ENCODE data around the gene RFX8. TPM values are rescaled to one million over a fixed set of nuclear protein-coding genes. Genes with fewer than 3 reads are reported as not detected.
"Not testable (repeated sequence)": the region's sequence is repeated elsewhere in the genome, so short reads cannot be mapped to it uniquely, and the experiment has no call there.

Gene RFX8
- total RNA-seq, 1 experiment from 2014 or later: not detected

DNA sequence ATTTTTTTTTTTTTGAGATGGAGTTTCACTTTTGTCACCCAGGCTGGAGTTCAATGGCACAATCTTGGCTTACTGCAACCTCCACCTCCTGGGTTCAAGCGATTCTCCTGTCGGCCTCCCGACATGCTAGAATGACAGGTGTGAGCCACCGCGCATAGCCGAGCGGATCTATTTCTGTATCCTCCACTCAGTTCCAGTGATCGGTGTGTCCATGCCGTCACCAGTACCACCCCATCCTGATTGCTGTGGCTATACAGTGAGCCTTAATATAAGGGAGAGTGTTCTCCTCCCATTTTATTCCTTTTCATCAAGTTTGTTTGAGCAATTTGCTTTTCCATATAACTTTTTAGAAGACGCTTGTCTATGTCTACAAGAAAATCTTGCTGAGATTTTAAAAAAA, 35.2 kb downstream of the RFX8 start:
- TF ChIP-seq CTCF (IDR thresholded peaks at IDR 0.05; ENCODE audit: unreplicated experiment): no peak
- Mint-ChIP-seq H3K27ac (ENCODE audit: unreplicated experiment) (no peak overlapping the region), H3K27me3 (ENCODE audit: unreplicated experiment) (no peaks in the 10 kb centered on the region), H3K36me3 (ENCODE audit: insufficient read depth, unreplicated experiment) (no peaks in the 10 kb centered on the region), H3K4me3 (ENCODE audit: low read depth, unreplicated experiment) (no peak overlapping the region), H3K4me1 (ENCODE audit: low read depth, unreplicated experiment) (no peaks in the 10 kb centered on the region), H3K9me3 (ENCODE audit: low read depth, unreplicated experiment) (no peaks in the 10 kb centered on the region)
- no peak for DNase-seq
- no TSS peak for BruUV-seq (replicated peaks)
- CTCF ChIA-PET: no interaction called here
- intact Hi-C loops (cut with micrococcal nuclease; ENCODE audit: unreplicated experiment): no loop called here

DNA sequence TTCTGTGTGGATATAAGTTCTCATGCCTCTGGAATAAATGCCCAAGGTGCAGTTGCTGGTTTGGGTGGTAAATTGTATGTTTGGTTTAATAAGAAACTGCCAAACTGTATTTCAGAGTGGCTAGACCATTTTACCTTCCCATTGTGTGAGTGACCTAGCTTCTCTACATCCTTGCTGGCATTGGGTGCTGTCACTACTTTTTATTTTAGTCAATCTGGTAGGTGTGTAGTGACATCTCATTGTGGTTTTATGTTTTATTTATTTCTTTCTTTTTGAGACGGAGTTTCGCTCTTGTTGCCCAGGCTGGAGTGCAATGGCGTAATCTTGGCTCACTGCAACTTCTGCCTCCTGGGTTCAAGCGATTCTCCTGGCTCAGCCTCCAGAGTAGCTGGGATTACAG, 36.4 kb downstream of the RFX8 start:
- H3K36me3 Mint-ChIP-seq (ENCODE audit: insufficient read depth, unreplicated experiment); H3K4me1 Mint-ChIP-seq (ENCODE audit: low read depth, unreplicated experiment); CTCF ChIA-PET; H3K27ac Mint-ChIP-seq (ENCODE audit: unreplicated experiment); H3K4me3 Mint-ChIP-seq (ENCODE audit: low read depth, unreplicated experiment); H3K27me3 Mint-ChIP-seq (ENCODE audit: unreplicated experiment); BruUV-seq (replicated peaks); H3K9me3 Mint-ChIP-seq (ENCODE audit: low read depth, unreplicated experiment); DNase-seq; intact Hi-C loops (cut with micrococcal nuclease; ENCODE audit: unreplicated experiment): not testable (repeated sequence)

- TF ChIP-seq CTCF (IDR thresholded peaks at IDR 0.05; ENCODE audit: unreplicated experiment): no peak
- BruUV-seq (replicated peaks): no TSS peak
- no peaks in the 10 kb centered on the region for H3K27me3 Mint-ChIP-seq (ENCODE audit: unreplicated experiment)
- H3K36me3 Mint-ChIP-seq (ENCODE audit: insufficient read depth, unreplicated experiment): no peaks in the 10 kb centered on the region
- no peaks in the 10 kb centered on the region for H3K4me1 Mint-ChIP-seq (ENCODE audit: low read depth, unreplicated experiment)
- no peak overlapping the region for H3K4me3 Mint-ChIP-seq (ENCODE audit: low read depth, unreplicated experiment)
- no peaks in the 10 kb centered on the region for H3K9me3 Mint-ChIP-seq (ENCODE audit: low read depth, unreplicated experiment)
- no peak overlapping the region for H3K27ac Mint-ChIP-seq (ENCODE audit: unreplicated experiment)
- CTCF ChIA-PET: no interaction called here
- intact Hi-C loops (cut with micrococcal nuclease; ENCODE audit: unreplicated experiment): no loop called here
- no peak for DNase-seq
Measured at GRCh38 chr2:101435001-101435862, 39.7 kb downstream of the RFX8 start.

DNA sequence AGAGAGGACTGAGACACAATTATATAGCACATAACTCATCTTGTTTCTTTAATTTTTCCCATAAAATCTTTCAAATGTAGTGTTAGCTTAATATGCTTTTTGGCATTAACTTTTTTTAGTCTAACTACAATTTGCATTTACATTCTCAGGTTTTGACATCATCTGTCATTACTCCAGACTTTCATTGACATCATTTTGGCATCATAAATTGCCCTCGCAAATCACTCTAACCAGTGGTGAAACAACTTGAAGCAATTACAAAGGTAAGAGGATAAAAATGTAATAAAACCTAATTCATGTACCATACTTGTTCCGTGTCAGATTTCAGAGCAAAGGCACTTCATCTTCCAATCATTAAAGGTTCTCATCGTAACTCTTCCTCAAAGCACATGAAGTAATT, 41.4 kb downstream of the RFX8 start:
- CTCF ChIA-PET: no interaction called here
- no peak for DNase-seq
- TF ChIP-seq CTCF (IDR thresholded peaks at IDR 0.05; ENCODE audit: unreplicated experiment): no peak
- intact Hi-C loops (cut with micrococcal nuclease; ENCODE audit: unreplicated experiment): no loop called here
- Mint-ChIP-seq H3K4me3 (ENCODE audit: low read depth, unreplicated experiment) (no peak overlapping the region), H3K36me3 (ENCODE audit: insufficient read depth, unreplicated experiment) (no peaks in the 10 kb centered on the region), H3K27me3 (ENCODE audit: unreplicated experiment) (no peaks in the 10 kb centered on the region), H3K9me3 (ENCODE audit: low read depth, unreplicated experiment) (no peaks in the 10 kb centered on the region), H3K4me1 (ENCODE audit: low read depth, unreplicated experiment) (no peaks in the 10 kb centered on the region), H3K27ac (ENCODE audit: unreplicated experiment) (no peak overlapping the region)
- BruUV-seq (replicated peaks): no TSS peak
